ENCODE measurements around the gene MKLN1.

- no peak for TF ChIP-seq CTCF (IDR thresholded peaks at IDR 0.05)
- TF ChIP-seq POLR2A (IDR thresholded peaks at IDR 0.05), result no peak
These were observed 27.6 kb upstream of the MKLN1 start for GRCh38 chr7:131300078-131300477.
